GM19397 (cell line): ENCODE measurements around the gene SLC4A2.

ENCODE experiments used
- ATAC-seq: cut with Tn5 transposase; IDR thresholded peaks from one replicate; pipeline ENCODE4 v1.9.1; 2021; ENCODE audit warnings: mild to moderate bottlenecking, moderate library complexity; ENCODE audit not compliant: unreplicated experiment

Gene SLC4A2

GRCh38 chr7:151114151-151115090 is 55.0 kb downstream of the SLC4A2 start:
- no peak for ATAC-seq

- no peak for ATAC-seq
Observed at GRCh38 chr7:151115121-151115835, 55.9 kb downstream of the SLC4A2 start.

GRCh38 chr7:151115836-151116418 is 56.5 kb downstream of the SLC4A2 start:
- ATAC-seq, result no peak

- ATAC-seq, result no peak
Observed at GRCh38 chr7:151116603-151117440, 57.4 kb downstream of the SLC4A2 start.

GRCh38 chr7:151117565-151117964 is 58.2 kb downstream of the SLC4A2 start:
- no peak for ATAC-seq

GRCh38 chr7:151118108-151119054 is 59.0 kb downstream of the SLC4A2 start:
- no peak for ATAC-seq

GRCh38 chr7:151119055-151119415 is 59.6 kb downstream of the SLC4A2 start:
- ATAC-seq, result no peak

- no peak for ATAC-seq
Observed at GRCh38 chr7:151119902-151120301, 60.5 kb downstream of the SLC4A2 start.

GRCh38 chr7:151120896-151121295 is 61.5 kb downstream of the SLC4A2 start:
- ATAC-seq, result no peak

GRCh38 chr7:151121380-151122170 is 62.2 kb downstream of the SLC4A2 start:
- no peak for ATAC-seq

GRCh38 chr7:151122276-151122675 is 62.9 kb downstream of the SLC4A2 start:
- no peak for ATAC-seq

GRCh38 chr7:151122796-151123157 is 63.4 kb downstream of the SLC4A2 start:
- no peak for ATAC-seq

GRCh38 chr7:151123158-151123821 is 63.9 kb downstream of the SLC4A2 start:
- ATAC-seq, result no peak

- peak; percentile 69 for ATAC-seq
Observed at GRCh38 chr7:151123822-151124464, 64.6 kb downstream of the SLC4A2 start.

- no peak for ATAC-seq
Observed at GRCh38 chr7:151124481-151124880, 65.1 kb downstream of the SLC4A2 start.

GRCh38 chr7:151124899-151125399 is 65.6 kb downstream of the SLC4A2 start:
- no peak for ATAC-seq

- no peak for ATAC-seq
Observed at GRCh38 chr7:151125470-151125845, 66.1 kb downstream of the SLC4A2 start.
